Osteocyte (in vitro differentiated cells): ENCODE measurements around the gene HECTD1. TPM values are rescaled to one million over a fixed set of nuclear protein-coding genes. Genes with fewer than 3 reads are reported as not detected.

Experiments used
- DNase-seq: peaks from one replicate; pipeline ENCODE4 v3.0.0; 2021; ENCODE audit warnings: mixed read lengths; ENCODE audit not compliant: unreplicated experiment; ENCODE audit errors: extremely low spot score
- H3K27ac Mint-ChIP-seq: one replicate; pipeline ENCODE4 v1.8.0; 2021; ENCODE audit warnings: mild to moderate bottlenecking, mixed read lengths; ENCODE audit not compliant: unreplicated experiment
- H3K27me3 Mint-ChIP-seq: one replicate; pipeline ENCODE4 v1.8.0; 2021; ENCODE audit warnings: mixed read lengths; ENCODE audit not compliant: unreplicated experiment
- H3K36me3 Mint-ChIP-seq: one replicate; pipeline ENCODE4 v1.8.0; 2021; ENCODE audit warnings: mixed read lengths; ENCODE audit not compliant: unreplicated experiment
- H3K4me1 Mint-ChIP-seq: one replicate; pipeline ENCODE4 v1.8.0; 2021; ENCODE audit warnings: mixed read lengths; ENCODE audit not compliant: unreplicated experiment
- H3K4me3 Mint-ChIP-seq: one replicate; pipeline ENCODE4 v1.8.0; 2021; ENCODE audit warnings: mild to moderate bottlenecking, moderate library complexity, mixed read lengths; ENCODE audit not compliant: unreplicated experiment
- H3K9me3 Mint-ChIP-seq: one replicate; pipeline ENCODE4 v1.8.0; 2021; ENCODE audit warnings: mixed read lengths; ENCODE audit not compliant: unreplicated experiment
- CTCF ChIP-seq: fragments of 200-600 bp; sonication (generic); IDR thresholded peaks from 2 replicates; pipeline ENCODE4 v1.5.0; 2021; ENCODE audit warnings: antibody characterized with exemption, mild to moderate bottlenecking, moderate library complexity
- total RNA-seq: library from RNA; stranded (reverse); gene quantifications from 2 replicates; pipeline ENCODE4 v1.2.1, GENCODE V29; 2021

Gene HECTD1
- total RNA-seq, 1 donor from 2014 or later = 175 TPM

- H3K36me3 Mint-ChIP-seq = no peaks in the 10 kb centered on the region
- H3K9me3 Mint-ChIP-seq = no peaks in the 10 kb centered on the region
- H3K4me1 Mint-ChIP-seq = peaks cover 4% of the 10 kb centered on the region
- H3K27me3 Mint-ChIP-seq = no peaks in the 10 kb centered on the region
- H3K27ac Mint-ChIP-seq = no peak overlapping the region
- peak; percentile 19 for DNase-seq
- no peak overlapping the region for H3K4me3 Mint-ChIP-seq
- TF ChIP-seq CTCF = no peak
These were observed 22.3 kb upstream of the HECTD1 start for GRCh38 chr14:31229638-31230572.

GRCh38 chr14:31229009-31229408 lies 21.4 kb upstream of the HECTD1 start:
- no peaks in the 10 kb centered on the region for H3K27me3 Mint-ChIP-seq
- H3K36me3 Mint-ChIP-seq = no peaks in the 10 kb centered on the region
- no peak for TF ChIP-seq CTCF
- DNase-seq = no peak
- no peak overlapping the region for H3K4me3 Mint-ChIP-seq
- H3K9me3 Mint-ChIP-seq = no peaks in the 10 kb centered on the region
- H3K27ac Mint-ChIP-seq = no peak overlapping the region
- H3K4me1 Mint-ChIP-seq = peaks cover 4% of the 10 kb centered on the region

- TF ChIP-seq CTCF = no peak
- Mint-ChIP-seq H3K4me3 (no peak overlapping the region), H3K36me3 (no peaks in the 10 kb centered on the region), H3K4me1 (peaks cover 4% of the 10 kb centered on the region), H3K9me3 (no peaks in the 10 kb centered on the region), H3K27me3 (no peaks in the 10 kb centered on the region), H3K27ac (no peak overlapping the region)
- no peak for DNase-seq
These were observed 20.9 kb upstream of the HECTD1 start for GRCh38 chr14:31228533-31228932.

GRCh38 chr14:31224808-31225207 lies 17.2 kb upstream of the HECTD1 start:
- H3K4me1 Mint-ChIP-seq = peaks cover 3% of the 10 kb centered on the region
- no peak overlapping the region for H3K4me3 Mint-ChIP-seq
- no peaks in the 10 kb centered on the region for H3K27me3 Mint-ChIP-seq
- no peak for DNase-seq
- no peaks in the 10 kb centered on the region for H3K36me3 Mint-ChIP-seq
- H3K9me3 Mint-ChIP-seq = no peaks in the 10 kb centered on the region
- TF ChIP-seq CTCF = no peak
- no peak overlapping the region for H3K27ac Mint-ChIP-seq

GRCh38 chr14:31223331-31223730 lies 15.7 kb upstream of the HECTD1 start:
- H3K36me3 Mint-ChIP-seq = no peaks in the 10 kb centered on the region

More at GRCh38 chr14:31223331-31223730, 15.7 kb upstream of the HECTD1 start:
- no peak overlapping the region for H3K4me3 Mint-ChIP-seq
- H3K27me3 Mint-ChIP-seq = no peaks in the 10 kb centered on the region
- TF ChIP-seq CTCF = no peak
- no peaks in the 10 kb centered on the region for H3K9me3 Mint-ChIP-seq
- H3K4me1 Mint-ChIP-seq = no peaks in the 10 kb centered on the region
- H3K27ac Mint-ChIP-seq = no peak overlapping the region
- DNase-seq = no peak
